Testis (tissue), 2 donors: Measurements from ENCODE around the gene PGD.

ENCODE experiments used
- POLR2A ChIP-seq: fragments of 450-650 bp; IDR thresholded peaks from one replicate; pipeline ENCODE4 v1.6.1; 2017; ENCODE audit warnings: antibody characterized with exemption, mild to moderate bottlenecking, moderate library complexity
- TF ChIP-seq, protein P1 (sequence below), 3 experiments: fragments of 450-650 bp in 2 of 3; fragments of 200-600 bp in 1 of 3; sonication (generic) in 1 of 3; IDR thresholded peaks; one replicate each; pipeline ENCODE4 v1.5.1; 2016 to 2019; ENCODE audit warnings: antibody characterized with exemption in 3 of 3, mild to moderate bottlenecking in 2 of 3, moderate library complexity in 1 of 3

DNA sequence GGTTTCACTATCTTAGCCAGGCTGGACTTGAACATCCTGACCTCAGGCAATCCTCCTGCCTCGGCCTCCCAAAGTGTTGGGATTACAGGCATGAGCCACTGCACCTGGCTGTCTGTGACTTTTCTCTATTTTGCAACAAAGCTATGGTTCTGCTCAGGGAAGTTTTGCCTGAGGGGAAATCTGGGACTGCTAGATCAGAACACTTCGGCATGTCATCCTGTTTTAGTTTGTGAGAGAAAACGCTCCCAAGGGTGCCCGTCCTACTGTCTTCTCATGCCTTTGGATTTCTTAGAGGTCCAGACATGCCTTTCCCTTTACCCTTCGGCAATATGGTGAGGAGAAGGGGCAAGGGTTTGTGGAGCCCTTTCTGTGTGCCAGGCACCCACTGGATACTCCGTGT is 45.4 kb downstream of the PGD start:
- no peak for TF ChIP-seq POLR2A
- TF ChIP-seq, protein P1, sequence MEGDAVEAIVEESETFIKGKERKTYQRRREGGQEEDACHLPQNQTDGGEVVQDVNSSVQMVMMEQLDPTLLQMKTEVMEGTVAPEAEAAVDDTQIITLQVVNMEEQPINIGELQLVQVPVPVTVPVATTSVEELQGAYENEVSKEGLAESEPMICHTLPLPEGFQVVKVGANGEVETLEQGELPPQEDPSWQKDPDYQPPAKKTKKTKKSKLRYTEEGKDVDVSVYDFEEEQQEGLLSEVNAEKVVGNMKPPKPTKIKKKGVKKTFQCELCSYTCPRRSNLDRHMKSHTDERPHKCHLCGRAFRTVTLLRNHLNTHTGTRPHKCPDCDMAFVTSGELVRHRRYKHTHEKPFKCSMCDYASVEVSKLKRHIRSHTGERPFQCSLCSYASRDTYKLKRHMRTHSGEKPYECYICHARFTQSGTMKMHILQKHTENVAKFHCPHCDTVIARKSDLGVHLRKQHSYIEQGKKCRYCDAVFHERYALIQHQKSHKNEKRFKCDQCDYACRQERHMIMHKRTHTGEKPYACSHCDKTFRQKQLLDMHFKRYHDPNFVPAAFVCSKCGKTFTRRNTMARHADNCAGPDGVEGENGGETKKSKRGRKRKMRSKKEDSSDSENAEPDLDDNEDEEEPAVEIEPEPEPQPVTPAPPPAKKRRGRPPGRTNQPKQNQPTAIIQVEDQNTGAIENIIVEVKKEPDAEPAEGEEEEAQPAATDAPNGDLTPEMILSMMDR (IDR thresholded peaks at IDR 0.05), result no peak
